Measurements from ENCODE around the gene PDX1. TPM values are rescaled to one million over a fixed set of nuclear protein-coding genes. Genes with fewer than 3 reads are reported as not detected.
A peak's percentile ranks its signal among the peaks of the same experiment; 100 is the strongest.

Gene PDX1
- 10 to 100 TPM in 1 of 2 donors, 1 to 10 TPM in 1; 6.5 to 25.1 TPM for total RNA-seq

DNA sequence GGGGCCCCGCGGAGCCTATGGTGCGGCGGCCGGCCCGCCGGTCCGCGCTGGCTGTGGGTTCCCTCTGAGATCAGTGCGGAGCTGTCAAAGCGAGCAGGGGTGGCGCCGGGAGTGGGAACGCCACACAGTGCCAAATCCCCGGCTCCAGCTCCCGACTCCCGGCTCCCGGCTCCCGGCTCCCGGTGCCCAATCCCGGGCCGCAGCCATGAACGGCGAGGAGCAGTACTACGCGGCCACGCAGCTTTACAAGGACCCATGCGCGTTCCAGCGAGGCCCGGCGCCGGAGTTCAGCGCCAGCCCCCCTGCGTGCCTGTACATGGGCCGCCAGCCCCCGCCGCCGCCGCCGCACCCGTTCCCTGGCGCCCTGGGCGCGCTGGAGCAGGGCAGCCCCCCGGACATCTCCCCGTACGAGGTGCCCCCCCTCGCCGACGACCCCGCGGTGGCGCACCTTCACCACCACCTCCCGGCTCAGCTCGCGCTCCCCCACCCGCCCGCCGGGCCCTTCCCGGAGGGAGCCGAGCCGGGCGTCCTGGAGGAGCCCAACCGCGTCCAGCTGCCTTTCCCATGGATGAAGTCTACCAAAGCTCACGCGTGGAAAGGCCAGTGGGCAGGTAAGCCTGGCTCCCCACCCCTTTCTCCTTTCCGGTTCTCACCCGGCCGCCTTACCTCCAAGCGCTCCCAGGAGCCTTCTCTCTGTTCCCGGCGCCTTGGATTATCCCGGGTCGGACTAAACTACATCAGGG is at the start of gene PDX1:
Gene PDX1 (plus strand): TSS at position 67 of the 743 bp plus-strand sequence. CDS start 139 bp downstream, at position 206.
- no peaks in the 10 kb centered on the region for H3K27me3 ChIP-seq
- TF ChIP-seq POLR2A (IDR thresholded peaks at IDR 0.05), result peak; percentile 77 to 91 (median 89)
- TF ChIP-seq, protein P1, sequence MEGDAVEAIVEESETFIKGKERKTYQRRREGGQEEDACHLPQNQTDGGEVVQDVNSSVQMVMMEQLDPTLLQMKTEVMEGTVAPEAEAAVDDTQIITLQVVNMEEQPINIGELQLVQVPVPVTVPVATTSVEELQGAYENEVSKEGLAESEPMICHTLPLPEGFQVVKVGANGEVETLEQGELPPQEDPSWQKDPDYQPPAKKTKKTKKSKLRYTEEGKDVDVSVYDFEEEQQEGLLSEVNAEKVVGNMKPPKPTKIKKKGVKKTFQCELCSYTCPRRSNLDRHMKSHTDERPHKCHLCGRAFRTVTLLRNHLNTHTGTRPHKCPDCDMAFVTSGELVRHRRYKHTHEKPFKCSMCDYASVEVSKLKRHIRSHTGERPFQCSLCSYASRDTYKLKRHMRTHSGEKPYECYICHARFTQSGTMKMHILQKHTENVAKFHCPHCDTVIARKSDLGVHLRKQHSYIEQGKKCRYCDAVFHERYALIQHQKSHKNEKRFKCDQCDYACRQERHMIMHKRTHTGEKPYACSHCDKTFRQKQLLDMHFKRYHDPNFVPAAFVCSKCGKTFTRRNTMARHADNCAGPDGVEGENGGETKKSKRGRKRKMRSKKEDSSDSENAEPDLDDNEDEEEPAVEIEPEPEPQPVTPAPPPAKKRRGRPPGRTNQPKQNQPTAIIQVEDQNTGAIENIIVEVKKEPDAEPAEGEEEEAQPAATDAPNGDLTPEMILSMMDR (IDR thresholded peaks at IDR 0.05), result no peak
- H3K4me3 ChIP-seq, result peak within 1 kb of the TSS; percentile 52 to 87
- DNase-seq (peak in 3 of 4 donors; percentile 41 to 91 (median 89)), ATAC-seq (peak; percentile 91)
- peaks cover 36% of the 10 kb centered on the region for H3K4me1 ChIP-seq
- H3K27ac ChIP-seq, result peak within 1 kb of the TSS; percentile 79 to 91 (median 90)
- 0% methylated on average over 15 to 47 of the region's 76 CpGs for WGBS, 2 donors
- intact Hi-C loops (cut with DNase I), result no loop called here
- H3K9me3 ChIP-seq, result no peaks in the 10 kb centered on the region
- no peaks in the 10 kb centered on the region for H3K36me3 ChIP-seq (replicated peaks in 1 of 2; ENCODE audit: insufficient read depth in 1 of 2, low read depth in 2 of 2)

DNA sequence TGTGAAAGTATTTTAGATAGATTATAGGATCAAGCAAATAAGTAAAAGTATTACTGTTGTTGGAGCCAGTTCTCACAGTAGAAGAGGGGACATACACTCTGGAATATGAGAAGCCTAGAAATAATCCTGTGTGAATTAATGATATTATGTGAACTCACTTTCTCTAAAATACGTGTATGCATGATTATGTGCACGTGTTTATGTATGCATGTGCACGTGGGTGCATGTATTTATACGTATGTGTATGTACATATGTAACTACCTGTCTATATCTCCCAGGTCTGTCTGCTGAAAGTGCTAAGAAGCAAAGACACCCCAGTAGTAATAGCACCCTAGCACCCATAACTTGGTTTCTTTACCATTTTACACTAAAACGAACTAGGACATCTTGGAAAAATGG is 41.5 kb upstream of the PDX1 start:
- DNase-seq (no peak), ATAC-seq (no peak)
- WGBS, 2 donors, result 76 to 80% methylated on average over 5 of the region's 5 CpGs
- H3K9me3 ChIP-seq, result no peaks in the 10 kb centered on the region
- no peaks in the 10 kb centered on the region for H3K27me3 ChIP-seq
- H3K4me3 ChIP-seq, result no peak overlapping the region
- no peaks in the 10 kb centered on the region for H3K36me3 ChIP-seq (replicated peaks in 1 of 2; ENCODE audit: insufficient read depth in 1 of 2, low read depth in 2 of 2)
- H3K27ac ChIP-seq, result no peak overlapping the region
- no peaks in the 10 kb centered on the region for H3K4me1 ChIP-seq
- intact Hi-C loops (cut with DNase I), result no loop called here
- TF ChIP-seq, protein P1 (IDR thresholded peaks at IDR 0.05), result no peak
- no peak for TF ChIP-seq POLR2A (IDR thresholded peaks at IDR 0.05)

DNA sequence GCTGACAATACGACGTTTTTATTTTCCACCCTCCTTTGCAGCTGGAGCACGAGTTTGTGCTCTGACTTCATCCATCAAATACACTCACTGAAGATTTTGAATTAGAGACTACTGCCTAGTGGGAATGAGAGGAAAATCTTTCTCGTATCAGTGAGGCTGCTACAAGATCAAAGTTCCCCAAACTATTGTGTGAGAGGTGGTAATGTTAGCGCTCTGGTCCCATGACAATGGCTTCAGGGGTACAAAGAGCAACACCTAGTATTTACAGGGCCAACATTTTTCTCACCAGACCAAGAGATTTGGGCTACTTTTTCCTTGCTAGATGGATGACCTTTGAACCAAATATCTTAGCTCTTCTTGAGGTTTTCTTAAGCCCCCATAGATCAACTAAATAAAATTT is 30.3 kb upstream of the PDX1 start:
- 34 to 73% methylated on average over 5 of the region's 5 CpGs for WGBS, 2 donors
- no peaks in the 10 kb centered on the region for H3K27me3 ChIP-seq

DNA sequence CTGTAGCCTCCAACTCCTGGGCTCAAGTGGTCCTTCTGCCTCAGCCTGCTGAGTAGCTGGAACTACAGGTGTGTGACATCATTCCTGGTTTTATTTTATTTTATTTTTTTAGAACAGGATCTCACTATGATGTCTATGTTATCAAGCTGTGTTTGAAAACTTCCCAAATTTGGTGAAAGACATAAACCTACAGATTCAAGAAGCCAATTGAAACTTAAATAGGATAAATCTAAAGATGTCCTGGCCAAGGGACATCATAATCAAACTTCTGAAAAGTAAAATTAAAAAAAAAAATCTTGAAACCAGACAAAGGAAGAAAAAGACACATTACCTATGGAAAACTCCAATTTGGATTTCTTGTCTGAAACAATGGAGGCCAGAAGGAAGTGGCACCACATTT is 23.1 kb upstream of the PDX1 start:
- Histone ChIP-seq H3K27me3 (no peaks in the 10 kb centered on the region), H3K36me3 (replicated peaks in 1 of 2; ENCODE audit: insufficient read depth in 1 of 2, low read depth in 2 of 2) (no peaks in the 10 kb centered on the region), H3K4me3 (no peak overlapping the region), H3K9me3 (no peaks in the 10 kb centered on the region), H3K27ac (no peak overlapping the region), H3K4me1 (peaks cover 7% of the 10 kb centered on the region)
- ATAC-seq (no peak), DNase-seq (no peak)
- TF ChIP-seq POLR2A (IDR thresholded peaks at IDR 0.05), result no peak
- intact Hi-C loops (cut with DNase I), result no loop called here

More for the DNA sequence above, 30.3 kb upstream of the PDX1 start:
- Histone ChIP-seq H3K36me3 (replicated peaks in 1 of 2; ENCODE audit: insufficient read depth in 1 of 2, low read depth in 2 of 2) (no peaks in the 10 kb centered on the region), H3K4me1 (no peaks in the 10 kb centered on the region), H3K27ac (no peak overlapping the region), H3K4me3 (no peak overlapping the region), H3K9me3 (no peaks in the 10 kb centered on the region)
- DNase-seq, result no peak
- no peak for TF ChIP-seq POLR2A (IDR thresholded peaks at IDR 0.05)
- ATAC-seq, result no peak
- intact Hi-C loops (cut with DNase I), result no loop called here

DNA sequence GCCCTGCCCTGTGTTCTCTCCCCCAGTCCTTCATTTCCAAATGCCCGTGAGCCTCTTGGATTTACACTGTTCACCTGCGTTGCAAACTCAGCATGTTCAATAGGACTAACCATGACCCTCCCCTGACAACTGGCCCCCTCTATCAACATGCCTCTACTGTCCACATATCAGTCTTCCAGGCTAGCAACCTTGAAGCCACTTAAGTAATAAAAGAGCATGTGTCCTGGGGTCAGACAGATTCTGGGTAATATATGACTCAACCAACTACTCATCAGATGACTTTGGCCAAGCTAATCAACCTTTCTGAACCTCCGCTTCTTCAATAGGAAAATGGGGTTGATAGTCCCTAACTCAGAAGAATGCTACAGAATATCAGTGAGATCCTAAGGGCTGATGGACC is 15.1 kb upstream of the PDX1 start:
- H3K27ac ChIP-seq, result peak overlapping the region in 3 of 4 donors; percentile 65 to 81 (median 79)
- 91% methylated on average over 3 of the region's 3 CpGs for WGBS, 2 donors
- no peak for DNase-seq
- H3K4me3 ChIP-seq, result no peak overlapping the region
- intact Hi-C loops (cut with DNase I), result no loop called here
- H3K4me1 ChIP-seq, result peaks cover 40% of the 10 kb centered on the region
- no peaks in the 10 kb centered on the region for H3K36me3 ChIP-seq (replicated peaks in 1 of 2; ENCODE audit: insufficient read depth in 1 of 2, low read depth in 2 of 2)
- TF ChIP-seq POLR2A (IDR thresholded peaks at IDR 0.05), result no peak
- no peak for ATAC-seq
- H3K27me3 ChIP-seq, result no peaks in the 10 kb centered on the region
- no peaks in the 10 kb centered on the region for H3K9me3 ChIP-seq

DNA sequence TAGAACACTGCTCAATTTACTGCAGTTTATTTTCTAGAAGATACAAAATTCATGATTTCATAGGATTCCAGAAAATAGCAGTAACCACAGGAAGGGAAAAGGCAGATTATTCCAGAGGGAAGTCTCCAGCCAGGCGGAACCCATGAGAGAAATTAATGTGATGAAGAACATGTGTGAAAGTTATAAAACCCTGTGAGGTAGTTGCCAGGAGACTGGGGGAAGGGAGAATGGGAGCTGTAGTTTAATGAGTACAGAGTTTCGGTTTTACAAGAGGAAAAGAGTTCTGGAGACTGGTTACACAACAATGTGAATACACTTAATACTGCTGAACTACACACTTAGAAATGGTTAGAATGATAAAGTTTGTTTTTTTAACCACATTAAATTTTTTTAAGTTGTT is 14.2 kb upstream of the PDX1 start:
- Histone ChIP-seq H3K27ac (peak overlapping the region in 3 of 4 donors; percentile 65 to 81 (median 79)), H3K4me1 (peaks cover 45% of the 10 kb centered on the region), H3K36me3 (replicated peaks in 1 of 2; ENCODE audit: insufficient read depth in 1 of 2, low read depth in 2 of 2) (no peaks in the 10 kb centered on the region), H3K27me3 (no peaks in the 10 kb centered on the region), H3K9me3 (no peaks in the 10 kb centered on the region), H3K4me3 (no peak overlapping the region)
- WGBS, 2 donors, result 65 to 73% methylated on average over 2 of the region's 2 CpGs
- DNase-seq (peak in 3 of 4 donors; percentile 33 to 58 (median 52)), ATAC-seq (peak; percentile 78)
- TF ChIP-seq, protein P1 (IDR thresholded peaks at IDR 0.05), result no peak
- no peak for TF ChIP-seq POLR2A (IDR thresholded peaks at IDR 0.05)
- intact Hi-C loops (cut with DNase I), result no loop called here
